ENCODE data around the gene SAMD14.
A peak's percentile ranks its signal among the peaks of the same experiment; 100 is the strongest.

SAMD14 gene

DNA sequence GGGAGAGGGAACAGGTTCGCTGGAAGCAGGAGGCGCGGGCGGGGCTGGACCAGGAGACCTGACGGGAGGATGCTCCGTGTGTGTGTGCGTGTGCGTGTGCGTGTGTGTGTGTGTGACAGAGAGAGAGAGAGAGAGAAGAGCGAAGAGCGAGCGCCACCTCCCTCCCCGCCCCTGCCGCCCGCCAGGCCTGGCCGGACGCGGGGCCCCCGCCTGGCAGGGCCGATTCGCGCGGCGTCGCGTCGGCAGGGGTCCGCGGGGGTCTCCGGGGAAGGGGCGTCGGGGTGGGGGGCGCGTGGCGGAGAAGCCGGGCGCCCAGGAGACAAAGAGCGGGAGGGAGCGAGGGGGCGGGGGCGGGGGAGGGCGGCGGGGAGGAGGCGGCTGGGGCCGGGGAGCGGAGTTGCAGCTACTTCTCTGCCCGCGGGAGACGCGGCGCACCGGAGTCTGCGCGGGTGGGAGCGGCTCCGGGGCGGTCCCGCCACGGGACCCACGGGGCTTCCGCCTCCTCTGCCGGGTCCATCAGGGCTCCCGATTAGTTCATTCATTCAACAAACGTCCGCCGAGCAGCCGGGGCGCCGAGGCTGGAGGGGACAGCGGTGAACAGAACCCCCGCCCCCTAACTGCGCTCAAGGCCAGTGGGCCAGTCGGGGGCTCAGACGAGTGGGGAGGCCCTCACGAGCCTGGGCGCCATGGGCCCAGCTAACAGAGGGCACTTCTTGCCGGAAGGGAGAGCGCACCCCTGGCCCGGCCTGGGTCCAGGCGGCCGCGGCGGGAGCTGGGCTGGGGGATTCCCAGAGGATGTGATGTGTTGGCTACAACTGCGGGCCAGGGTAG is at the start of gene SAMD14:
Gene SAMD14 (minus strand): TSS at position 433 of the 831 bp plus-strand sequence. CDS start 5,201 bp downstream, outside the sequence.
- no peak for DNase-seq (ENCODE audit: low read depth in 2 of 2)

DNA sequence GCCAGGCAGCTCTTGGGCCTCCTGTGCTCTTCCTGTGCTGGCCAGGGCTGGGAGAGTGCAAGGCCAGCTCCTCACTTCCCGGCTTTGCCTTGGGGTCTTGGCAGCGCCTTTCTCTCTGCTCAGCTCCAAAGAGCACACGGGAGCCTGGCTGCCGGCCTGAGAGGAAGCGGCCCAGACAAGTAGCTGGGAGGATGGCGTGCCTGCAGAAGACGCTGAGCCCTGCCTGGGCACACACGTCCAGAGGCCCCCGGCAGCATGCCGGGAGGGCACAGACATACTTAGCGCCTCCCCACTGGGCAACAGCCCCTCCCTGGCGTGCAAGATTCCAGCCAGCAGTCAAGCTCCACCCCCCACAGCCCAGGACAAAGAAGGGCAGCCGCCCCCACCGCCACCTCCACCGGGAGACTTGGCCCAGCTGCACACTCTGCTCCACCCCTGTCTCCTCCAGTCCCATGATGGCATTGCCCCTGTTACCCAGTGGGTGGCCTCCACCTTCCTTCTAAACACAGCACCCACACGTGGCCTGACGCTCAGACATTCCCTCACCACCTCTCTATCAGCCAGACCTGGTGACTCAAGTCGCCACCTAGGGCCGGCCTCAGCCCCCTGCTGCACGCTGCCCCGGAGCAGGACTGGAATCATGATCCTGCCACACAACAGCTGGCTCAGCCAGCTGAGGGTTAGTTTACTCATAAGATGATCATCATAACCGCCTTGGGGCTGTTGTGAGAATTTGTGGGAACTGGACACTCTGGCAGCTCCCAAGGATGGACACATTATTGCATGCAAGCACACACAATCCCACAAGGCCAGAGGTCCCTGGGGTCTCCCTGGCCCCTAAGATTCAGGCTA is 48.2 kb upstream of the SAMD14 start:
- DNase-seq (ENCODE audit: low read depth in 2 of 2) = peak in 1 of 2 donors; percentile 26

DNA sequence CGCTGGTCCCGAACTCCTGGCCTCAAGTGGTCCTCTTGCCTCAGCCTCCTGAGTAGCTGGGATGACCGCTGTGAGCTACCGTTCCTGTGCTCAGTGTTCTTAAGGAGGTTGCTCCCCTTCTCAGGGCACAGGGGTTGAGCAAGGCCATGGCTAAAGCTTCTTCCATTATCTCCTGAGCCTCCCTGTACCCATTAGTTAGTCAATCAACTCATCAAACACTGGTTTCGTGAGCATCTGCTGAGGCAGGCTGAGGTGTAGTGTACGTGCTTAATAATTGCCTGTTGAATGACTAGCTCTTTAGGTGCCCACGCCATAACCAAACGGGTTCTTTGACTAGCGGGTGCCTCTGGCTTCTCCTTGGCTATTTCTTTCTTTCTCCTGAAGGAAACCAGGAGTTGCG is 47.5 kb upstream of the SAMD14 start:
- DNase-seq (ENCODE audit: low read depth in 2 of 2) = no peak

DNA sequence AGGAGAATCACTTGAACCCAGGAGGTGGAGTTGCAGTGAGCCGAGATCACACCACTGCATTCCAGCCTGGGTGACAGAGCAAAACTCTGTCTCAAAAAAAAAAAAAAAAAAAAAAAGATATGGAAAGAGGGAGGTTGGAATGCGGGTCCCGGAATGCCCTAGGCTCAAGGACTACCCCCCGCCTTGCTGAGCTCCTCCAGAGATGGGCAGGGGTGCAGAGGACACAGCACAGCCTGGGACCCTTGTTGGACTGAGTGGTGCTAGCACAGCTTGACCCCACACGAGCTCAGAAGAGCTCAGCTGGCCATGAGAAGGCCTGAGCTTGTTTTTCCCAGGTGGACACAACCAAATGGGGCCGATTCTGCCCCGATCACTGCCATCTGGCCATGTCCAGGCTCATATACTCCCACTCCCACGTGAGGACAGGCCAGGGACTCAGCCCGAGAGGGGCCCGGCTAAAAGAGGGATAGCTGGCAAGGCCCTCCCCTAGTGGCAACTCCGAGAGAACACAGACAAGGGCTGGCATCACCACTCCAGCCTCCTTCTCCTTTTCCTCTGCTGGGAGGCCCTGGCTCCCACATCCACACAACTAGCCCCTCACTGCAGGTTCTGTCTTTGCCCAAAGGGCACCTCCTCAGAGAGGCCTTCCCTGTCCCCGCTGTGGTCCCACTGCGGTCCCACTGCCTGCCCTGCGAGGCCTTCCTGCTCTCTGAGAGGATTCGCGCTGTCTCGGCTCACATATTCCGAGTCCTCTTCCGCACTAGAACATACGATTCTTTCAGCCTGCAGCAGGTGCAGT is 46.8 kb upstream of the SAMD14 start:
- no peak for DNase-seq (ENCODE audit: low read depth in 2 of 2)

DNA sequence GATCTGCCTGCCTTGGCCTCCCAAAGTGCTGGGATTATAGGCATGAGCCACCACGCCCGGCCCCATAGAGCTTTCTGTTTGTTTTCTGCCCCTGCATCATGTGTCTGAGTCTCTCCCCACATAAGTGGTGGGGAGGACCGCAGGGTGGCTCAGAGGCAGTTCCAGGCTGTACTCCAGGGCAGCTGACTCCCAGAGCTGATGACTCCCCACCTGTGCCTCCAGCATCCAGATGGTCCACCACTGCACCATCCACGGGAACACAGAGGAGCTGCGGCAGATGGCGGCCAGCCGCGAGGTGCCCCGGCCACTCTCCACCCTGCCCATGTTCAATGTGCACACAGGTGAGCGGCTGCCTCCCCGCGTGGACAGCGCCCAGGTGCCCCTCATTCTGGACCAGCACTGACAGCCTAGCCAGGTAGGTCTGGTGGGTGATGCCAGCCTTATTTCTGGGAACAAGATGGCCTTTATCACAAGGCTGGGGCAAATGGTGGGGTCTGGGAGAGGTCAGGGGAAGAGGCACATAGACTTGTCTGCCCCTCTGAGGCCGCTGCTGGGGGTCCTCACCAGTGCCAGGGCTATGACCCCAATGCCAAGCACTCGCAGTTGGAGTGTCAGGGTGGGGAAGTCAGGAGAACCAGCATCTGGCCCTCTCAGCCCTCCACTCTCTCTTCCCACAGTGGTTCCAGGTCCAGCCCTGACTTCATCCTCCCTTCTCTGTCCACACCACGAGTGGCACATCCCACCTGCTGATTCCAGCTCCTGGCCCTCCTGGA is 45.3 kb upstream of the SAMD14 start:
- DNase-seq (ENCODE audit: low read depth in 2 of 2) = no peak

DNA sequence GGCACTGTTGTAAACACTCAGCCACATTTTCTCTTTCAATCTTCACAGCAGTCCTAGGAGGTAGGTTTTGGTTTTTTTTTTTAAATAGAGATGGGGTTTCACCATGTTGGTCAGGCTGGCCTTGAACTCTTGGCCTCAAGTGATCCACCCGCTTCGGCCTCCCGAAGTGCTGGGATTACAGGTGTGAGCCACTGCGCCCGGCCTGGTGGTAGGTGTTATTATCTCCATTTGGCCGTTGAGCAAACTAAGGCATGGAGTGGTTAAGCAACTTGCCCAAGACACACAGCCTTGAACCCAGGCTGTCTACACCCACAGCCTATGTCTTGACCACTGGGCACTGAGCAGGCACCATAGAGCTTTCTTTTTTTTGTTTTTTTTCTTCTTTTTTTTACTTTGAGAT is 44.5 kb upstream of the SAMD14 start:
- DNase-seq (ENCODE audit: low read depth in 2 of 2) = no peak

DNA sequence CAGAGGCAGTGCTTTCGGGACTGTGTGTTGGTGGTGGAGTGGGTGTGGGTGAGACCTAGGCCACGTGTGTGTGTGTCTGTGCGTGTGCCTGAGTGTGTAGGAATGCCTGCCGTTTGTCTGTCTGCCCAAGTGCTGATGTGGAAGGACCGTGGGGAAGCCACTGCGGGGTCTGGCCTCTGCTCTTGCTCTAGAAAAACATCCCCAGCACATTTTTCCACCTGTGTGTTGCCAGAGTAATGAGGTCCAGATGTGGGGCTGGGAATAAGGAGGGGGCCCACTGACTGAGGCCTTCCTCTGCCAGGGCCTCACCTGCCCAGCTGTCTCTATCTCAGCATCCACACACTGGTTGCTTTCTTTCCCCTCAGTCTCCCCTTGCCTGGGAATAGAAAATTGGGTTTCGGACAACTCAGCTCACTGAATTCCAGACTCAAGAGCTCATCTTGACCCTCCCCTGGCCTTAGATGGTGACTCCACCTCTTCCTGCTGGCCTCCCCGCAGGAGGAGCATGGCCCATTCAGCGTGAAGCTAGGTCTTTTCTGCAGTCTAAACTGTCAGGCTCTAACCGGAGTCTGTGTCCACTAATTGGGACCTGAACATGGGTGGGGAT is 43.5 kb upstream of the SAMD14 start:
- DNase-seq (ENCODE audit: low read depth in 2 of 2) = no peak

DNA sequence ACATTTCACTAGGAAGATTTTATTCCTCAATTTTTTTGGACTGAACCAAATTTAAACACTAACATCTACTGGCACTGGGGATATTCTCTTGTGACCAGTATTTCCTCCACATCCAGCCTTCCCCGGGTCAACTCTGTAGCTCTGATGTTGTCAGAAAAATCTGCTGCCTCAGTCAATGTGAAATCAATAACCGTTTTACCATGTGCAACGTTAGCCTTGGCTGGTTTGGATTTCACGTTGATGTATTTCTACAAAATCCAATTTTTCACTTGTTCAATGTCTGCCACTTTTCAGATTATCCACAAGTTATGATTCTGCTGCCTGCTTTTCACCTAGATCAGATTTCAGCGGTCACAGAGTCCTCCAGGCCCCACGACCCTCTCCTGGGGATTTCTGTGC is 43.0 kb upstream of the SAMD14 start:
- no peak for DNase-seq (ENCODE audit: low read depth in 2 of 2)

DNA sequence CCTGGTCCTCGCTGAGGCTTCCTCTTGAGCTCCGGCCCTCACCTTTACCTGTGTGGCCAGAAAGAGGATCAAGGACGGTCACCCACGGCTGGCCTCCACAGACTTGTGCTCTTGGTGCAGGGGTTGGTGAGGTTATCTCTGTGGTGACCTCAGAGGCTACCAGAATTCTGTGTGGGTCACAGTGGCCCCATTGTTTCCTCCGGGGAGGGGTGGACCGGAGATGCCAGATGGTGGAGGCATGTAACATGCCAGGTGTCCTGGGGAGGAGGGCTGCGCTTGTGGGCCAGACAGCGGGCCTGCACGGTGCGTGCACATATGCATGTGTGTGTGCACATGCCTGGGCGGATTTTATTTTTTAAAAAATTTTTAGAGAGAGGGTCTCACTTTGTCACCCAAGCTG is 42.2 kb upstream of the SAMD14 start:
- no peak for DNase-seq (ENCODE audit: low read depth in 2 of 2)

DNA sequence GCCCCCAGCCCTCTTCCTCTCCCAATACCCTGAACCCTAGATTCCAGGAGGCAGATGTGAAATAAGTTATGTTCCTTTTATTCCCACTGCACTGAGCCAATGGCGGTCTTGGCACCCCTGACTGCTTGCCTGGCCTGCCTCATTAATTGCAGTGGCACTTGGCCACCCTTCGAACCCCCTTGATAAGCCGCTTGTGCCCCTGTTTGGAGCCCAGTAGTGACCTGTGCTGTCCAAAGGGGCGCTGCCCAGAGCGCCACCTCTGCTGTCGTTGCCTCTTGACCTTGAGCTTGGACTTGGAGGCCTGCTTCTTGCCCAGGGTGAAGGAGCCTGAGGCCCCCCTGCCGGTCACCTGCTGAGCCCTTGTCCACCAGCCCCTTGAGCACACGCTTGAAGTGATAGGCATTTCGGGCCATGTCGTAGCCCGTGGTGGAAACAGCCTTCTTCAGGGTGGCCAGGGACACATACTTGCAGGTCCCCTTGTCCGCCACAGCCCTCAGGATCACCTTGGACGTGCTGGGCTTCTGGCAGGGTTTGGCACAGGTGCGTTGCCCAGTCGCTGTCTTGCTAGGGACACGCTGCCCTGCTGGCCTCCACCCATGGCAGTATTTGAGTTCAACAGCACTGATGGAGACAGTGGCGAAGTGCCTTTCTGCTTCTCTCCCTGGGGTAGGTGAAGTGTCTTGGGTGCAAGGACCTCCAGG is 41.6 kb upstream of the SAMD14 start:
- DNase-seq (ENCODE audit: low read depth in 2 of 2) = no peak

DNA sequence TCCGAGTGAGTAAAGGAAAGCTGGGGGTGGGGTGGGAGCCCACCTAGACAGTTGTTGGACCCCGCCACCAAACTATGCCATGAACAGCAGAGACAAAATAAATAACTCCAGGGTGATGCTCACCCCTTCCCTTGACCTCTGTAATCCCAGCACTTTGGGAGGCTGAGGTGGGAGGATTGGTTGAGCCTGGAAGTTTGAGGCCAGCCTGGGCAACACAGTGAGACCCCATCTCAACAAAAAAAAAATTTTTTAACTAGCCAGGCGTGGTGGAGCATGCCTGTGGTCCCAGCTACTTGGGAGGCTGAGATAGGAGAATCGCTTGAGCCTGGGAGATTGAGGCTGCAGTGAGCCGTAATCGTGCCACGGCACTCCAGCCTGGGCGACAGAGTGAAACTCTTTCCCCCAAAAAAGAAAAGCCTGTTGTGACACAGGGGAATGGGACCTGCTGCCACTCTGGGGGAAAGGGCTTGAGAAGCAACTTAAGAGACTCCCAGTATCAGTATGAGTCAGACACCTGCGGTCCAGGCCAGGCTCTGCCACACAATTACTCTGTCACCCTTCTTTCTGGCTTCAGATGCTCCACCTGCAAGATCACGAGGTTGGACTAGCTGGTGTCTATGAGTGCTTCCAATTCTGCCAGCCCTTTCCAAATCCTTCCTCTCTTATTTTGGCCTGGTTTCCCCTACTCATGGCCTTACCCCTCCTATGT is 40.9 kb upstream of the SAMD14 start:
- DNase-seq (ENCODE audit: low read depth in 2 of 2) = no peak

DNA sequence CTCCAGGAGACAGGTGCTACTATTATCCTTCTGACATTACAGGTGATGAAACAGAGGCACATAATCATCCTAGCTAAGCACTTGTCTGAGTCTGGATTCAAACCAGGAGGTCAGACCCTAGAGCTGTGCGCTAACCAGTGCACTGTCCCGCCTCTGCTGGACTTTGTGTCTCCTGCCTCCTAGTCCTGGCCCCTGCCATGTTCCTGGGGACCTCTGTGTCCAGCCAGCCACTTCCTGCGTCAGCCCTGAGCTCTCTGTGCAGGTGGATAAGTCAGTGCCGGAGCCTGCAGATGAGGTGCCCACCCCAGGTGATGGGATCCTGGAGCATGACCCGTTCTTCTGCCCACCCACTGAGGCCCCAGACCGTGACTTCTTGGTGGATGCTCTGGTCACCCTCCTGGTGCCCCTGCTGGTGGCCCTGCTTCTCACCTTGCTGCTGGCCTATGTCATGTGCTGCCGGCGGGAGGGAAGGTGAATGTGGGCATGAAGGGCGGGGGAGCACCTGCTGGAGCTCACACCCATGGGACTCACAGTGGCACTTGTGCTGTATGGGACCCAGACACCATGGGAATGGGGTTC is 40.0 kb upstream of the SAMD14 start:
- DNase-seq (ENCODE audit: low read depth in 2 of 2) = no peak

DNA sequence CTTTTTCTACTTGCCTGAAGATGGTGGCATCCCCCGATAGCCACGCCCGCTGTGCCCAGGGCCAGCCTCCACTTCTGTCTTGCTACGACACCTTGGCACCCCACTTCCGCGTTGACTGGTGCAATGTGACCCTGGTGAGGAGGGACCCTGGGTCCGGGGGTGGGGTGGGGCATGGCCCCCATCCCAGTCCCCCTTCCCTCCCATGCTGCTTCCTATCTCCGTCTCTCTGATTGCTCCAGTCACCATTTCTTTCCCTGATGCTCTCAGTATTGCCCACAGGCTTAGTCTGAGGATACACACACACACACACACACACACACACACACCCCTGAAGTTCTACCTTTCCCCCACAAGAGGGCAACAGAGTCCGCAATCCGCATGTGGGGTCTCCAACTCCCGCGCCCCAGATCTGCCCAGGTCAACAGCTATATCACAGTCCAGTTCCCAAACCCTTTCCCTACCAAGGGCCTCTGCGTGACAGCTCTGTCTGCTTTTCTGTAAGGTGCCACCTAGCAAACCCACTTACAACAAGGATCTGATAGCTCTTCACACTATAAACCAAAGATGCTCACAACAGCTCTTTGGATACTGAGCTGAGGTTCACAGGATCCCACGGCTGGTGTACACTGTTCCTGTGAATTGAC is 39.3 kb upstream of the SAMD14 start:
- peak in 1 of 2 donors; percentile 59 for DNase-seq (ENCODE audit: low read depth in 2 of 2)

DNA sequence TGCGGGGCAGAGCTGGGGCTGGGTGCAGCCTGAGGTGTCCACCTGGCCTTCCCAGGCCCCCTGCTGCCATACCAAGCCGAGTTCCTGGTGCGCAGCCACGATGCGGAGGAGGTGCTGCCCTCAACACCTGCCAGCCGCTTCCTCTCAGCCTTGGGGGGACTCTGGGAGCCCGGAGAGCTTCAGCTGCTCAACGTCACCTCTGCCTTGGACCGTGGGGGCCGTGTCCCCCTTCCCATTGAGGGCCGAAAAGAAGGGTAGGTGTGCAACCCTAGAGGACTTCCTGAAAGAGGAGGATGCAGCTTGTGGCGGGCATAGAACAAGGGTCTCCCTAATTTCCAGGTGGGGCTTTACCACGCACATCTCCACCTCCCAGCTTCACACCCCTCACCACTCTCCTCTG is 38.4 kb upstream of the SAMD14 start:
- no peak for DNase-seq (ENCODE audit: low read depth in 2 of 2)

DNA sequence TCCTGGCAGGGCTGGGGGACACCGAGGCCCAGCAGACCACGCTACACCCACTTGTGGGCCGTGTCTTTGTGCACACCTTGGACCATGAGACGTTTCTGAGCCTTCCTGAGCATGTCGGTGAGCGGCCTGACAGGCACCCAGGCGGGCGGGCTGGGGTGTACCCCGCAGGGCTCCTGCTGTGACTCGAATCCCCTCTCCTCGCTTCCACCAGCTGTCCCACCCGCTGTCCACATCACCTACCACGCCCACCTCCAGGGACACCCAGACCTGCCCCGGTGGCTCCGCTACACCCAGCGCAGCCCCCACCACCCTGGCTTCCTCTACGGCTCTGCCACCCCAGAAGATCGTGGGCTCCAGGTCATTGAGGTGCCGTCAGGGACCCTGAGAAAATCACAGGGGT is 37.4 kb upstream of the SAMD14 start:
- DNase-seq (ENCODE audit: low read depth in 2 of 2) = no peak

DNA sequence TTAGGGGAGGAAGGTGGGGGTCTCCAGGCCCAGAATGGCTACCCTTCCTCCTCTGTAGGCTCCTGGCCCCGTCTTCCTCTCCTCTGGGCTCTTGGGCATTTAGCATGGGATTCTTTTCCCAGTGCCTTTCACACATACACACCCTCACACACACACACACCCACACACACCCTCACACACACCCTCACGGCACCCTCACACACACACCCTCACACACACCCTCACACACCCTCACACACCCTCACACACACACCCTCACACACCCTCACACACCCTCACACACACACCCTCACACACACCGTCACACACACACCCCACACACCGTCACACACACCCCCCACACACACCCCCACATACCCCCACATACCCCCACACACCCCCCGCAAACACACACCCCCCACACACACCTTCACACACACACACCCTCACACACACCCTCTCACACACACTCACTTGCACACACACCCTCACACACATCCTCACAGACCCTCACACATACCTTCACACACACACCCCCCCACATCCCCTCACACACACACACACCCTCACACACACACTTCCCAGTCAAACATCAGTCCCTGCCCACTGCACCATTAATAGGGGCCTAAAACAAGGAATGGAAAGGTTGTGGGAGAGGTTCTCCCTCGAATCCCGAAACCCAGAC is 36.7 kb upstream of the SAMD14 start:
- DNase-seq (ENCODE audit: low read depth in 2 of 2) = no peak

DNA sequence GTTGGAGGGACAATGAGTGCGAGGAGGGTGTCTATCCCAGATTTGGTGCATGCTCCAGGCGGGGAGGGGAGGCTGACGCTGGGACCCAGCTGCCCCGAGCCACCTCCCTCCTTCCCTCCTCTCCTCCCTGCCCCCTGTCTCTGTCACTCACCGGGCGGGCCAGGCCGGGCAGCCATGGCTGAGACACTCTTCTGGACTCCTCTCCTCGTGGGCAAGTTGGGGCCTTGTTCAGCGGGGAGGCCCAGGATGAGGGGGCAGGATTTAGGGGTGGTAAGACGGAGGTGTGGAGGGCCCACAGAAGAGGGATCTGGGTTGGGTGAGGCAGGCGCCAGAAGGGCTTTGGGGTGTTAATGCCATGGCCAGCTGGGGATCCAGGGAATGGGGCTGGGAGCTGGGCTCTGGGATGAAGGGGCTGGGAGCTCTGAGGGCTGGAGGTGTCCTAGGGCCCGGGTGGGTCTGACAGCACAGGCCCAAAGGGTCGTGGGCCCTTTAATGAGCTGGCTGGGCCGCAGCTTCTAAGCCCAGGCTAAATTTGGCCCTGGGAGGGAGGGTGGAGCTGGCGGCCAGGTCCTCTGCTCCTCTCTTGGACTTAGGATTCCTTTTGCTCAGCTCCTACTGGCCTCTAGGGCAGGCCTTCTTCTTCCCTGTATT is 36.0 kb upstream of the SAMD14 start, which contains the start of gene SGCA:
Gene SGCA (plus strand): TSS at position 139 of the 651 bp plus-strand sequence. CDS start 36 bp downstream, at position 175.
- no peak for DNase-seq (ENCODE audit: low read depth in 2 of 2)

DNA sequence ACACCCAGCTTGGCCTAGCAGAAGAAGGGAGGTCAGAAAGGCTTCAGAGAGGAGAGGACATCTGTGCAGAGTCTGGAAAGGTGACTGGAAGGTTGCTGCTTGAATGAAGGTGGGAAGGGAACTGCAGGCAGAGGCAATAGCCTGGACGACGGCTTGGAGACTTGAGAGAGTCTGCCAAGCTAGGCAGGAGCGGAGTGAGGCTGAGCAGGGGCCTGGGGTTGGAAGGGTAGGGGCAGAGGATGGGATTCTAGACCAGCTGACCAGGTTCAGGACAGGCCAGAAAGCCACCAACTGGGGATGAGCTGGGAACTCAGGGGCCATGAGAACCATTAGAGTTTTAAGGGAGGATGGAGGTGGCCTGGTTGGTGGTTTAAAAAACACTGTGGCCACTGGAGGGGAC is 35.5 kb upstream of the SAMD14 start:
- no peak for DNase-seq (ENCODE audit: low read depth in 2 of 2)

Data from stimulated activated CD4-positive, alpha-beta T cell treated with anti-CD3 and anti-CD28 coated beads, Interleukin-1b, Interleukin-23, amount 100 ng/mL, for 4 hours (primary cell).